WERI-Rb-1 (cell line): ENCODE results near the gene RAB20.

Source experiments
- DNase-seq: peaks from one replicate; pipeline ENCODE4 v3.0.0-alpha.2; 2020
- H3K27ac ChIP-seq: fragments of 250-450 bp; sonication (Bioruptor Pico); 2 replicates; pipeline ENCODE4 v1.5.1; 2020; ENCODE audit warnings: mild to moderate bottlenecking, moderate library complexity
- H3K27me3 ChIP-seq: fragments of 250-450 bp; sonication (Bioruptor Pico); 2 replicates; pipeline ENCODE4 v1.5.1; 2021; ENCODE audit warnings: mild to moderate bottlenecking, low read depth, moderate library complexity; ENCODE audit not compliant: insufficient read depth, severe bottlenecking
- H3K36me3 ChIP-seq: fragments of 250-450 bp; sonication (Bioruptor Pico); 2 replicates; pipeline ENCODE4 v1.5.1; 2020; ENCODE audit warnings: mild to moderate bottlenecking, moderate library complexity
- H3K4me3 ChIP-seq: 2 replicates; pipeline ENCODE4 v1.5.1; 2011; ENCODE audit warnings: low read depth, mild to moderate bottlenecking, control low read depth, low read length
- H3K9me3 ChIP-seq: fragments of 250-450 bp; sonication (Bioruptor Pico); 2 replicates; pipeline ENCODE4 v1.5.1; 2021; ENCODE audit warnings: mild to moderate bottlenecking, moderate library complexity; ENCODE audit not compliant: severe bottlenecking
- CTCF ChIP-seq: IDR thresholded peaks from 2 replicates; pipeline ENCODE4 v1.5.1; 2011; ENCODE audit warnings: low read depth, mild to moderate bottlenecking, control low read depth, inconsistent platforms, low read length

RAB20 gene

DNA sequence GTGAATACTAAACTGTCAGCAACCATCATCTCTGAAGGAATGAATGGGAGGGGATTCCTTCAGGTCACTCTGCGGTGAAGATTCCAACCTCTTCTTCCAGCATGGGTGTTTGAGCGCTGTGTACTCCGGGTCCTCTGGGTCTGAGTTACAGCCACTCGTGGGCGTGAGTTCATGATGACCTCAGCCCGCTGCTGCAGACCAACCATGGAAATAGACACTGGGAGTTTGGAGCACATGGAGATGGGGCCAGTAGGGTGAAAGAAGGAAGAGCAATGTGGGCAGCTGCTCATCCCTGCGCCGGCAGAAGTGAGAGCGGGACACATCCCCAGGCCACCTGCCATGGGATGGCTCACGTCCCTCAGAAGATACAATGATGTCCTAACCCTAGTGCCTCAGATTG lies 16.8 kb upstream of the RAB20 start:
- Histone ChIP-seq H3K27ac (no peak overlapping the region), H3K36me3 (no peaks in the 10 kb centered on the region), H3K27me3 (peaks cover 2% of the 10 kb centered on the region), H3K9me3 (no peaks in the 10 kb centered on the region), H3K4me3 (no peak overlapping the region)
- no peak for TF ChIP-seq CTCF
- no peak for DNase-seq

- no peak for DNase-seq
Observed at GRCh38 chr13:110576736-110577476, 15.4 kb upstream of the RAB20 start.

DNA sequence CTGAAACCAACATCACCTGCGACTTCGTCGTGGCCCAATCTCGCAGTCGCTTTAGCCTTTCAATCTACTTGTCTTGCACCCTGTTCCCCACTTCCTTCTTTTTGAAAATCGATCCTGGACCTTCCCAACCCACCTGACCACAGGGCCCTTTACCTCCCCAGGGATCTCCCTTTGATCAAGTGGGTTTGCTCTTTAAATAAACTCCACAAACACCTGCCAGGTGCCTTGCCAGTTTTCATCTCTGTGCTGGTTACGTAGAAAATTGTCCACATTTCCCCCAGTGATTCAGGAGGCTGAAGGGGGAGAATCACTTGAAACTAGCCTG lies 14.5 kb upstream of the RAB20 start:
- DNase-seq: no peak
- Histone ChIP-seq H3K4me3 (no peak overlapping the region), H3K36me3 (no peaks in the 10 kb centered on the region), H3K9me3 (no peaks in the 10 kb centered on the region), H3K27me3 (peaks cover 9% of the 10 kb centered on the region), H3K27ac (no peak overlapping the region)
- TF ChIP-seq CTCF: no peak

More at GRCh38 chr13:110576736-110577476, 15.4 kb upstream of the RAB20 start:
- Histone ChIP-seq H3K4me3 (no peak overlapping the region), H3K36me3 (no peaks in the 10 kb centered on the region), H3K9me3 (no peaks in the 10 kb centered on the region), H3K27ac (no peak overlapping the region), H3K27me3 (peaks cover 3% of the 10 kb centered on the region)
- no peak for TF ChIP-seq CTCF

- Histone ChIP-seq H3K27ac (no peak overlapping the region), H3K27me3 (peaks cover 10% of the 10 kb centered on the region), H3K4me3 (no peak overlapping the region), H3K9me3 (no peaks in the 10 kb centered on the region), H3K36me3 (no peaks in the 10 kb centered on the region)
- peak; percentile 61 for DNase-seq
- peak; percentile 63 for TF ChIP-seq CTCF
Observed at GRCh38 chr13:110575322-110576069, 14.0 kb upstream of the RAB20 start.

DNA sequence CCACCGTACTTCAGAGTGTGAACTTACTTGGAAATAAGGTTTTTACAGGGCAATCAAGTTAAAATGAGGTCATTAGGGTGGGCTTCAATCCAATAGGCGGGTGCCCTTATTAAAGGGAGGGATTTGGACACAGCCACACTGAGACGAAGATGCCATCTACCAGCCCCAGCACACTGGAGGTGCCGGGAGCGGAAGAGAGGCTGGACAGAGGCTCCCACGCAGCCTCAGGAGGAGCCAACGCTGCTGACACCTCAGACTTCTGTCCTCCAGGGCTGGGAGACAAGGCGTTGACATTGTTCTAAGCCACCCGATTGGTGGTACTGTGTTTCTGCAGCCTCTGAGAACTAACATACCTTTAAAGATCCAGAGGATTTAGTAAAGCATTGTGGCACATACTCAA lies 12.6 kb upstream of the RAB20 start:
- Histone ChIP-seq H3K36me3 (no peaks in the 10 kb centered on the region), H3K27ac (no peak overlapping the region), H3K4me3 (no peak overlapping the region), H3K9me3 (no peaks in the 10 kb centered on the region), H3K27me3 (peaks cover 10% of the 10 kb centered on the region)
- TF ChIP-seq CTCF: no peak
- DNase-seq: no peak

DNA sequence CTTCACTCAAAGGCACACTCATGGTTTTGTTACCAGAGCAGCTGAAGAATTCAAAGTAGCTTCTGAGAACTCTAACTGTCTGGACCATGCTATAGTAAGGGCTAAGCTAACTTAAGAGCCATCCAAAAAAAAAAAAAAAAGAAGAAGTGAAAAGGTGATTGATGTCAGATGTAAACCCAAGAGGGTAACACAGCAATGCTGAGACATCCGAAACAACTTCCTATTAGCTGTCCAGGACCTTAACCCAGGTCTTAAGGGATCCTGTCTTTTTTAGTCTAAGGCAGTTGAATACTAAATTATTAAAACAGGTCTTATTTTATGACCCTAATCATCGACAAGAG lies 11.2 kb upstream of the RAB20 start:
- no peak for TF ChIP-seq CTCF
- Histone ChIP-seq H3K9me3 (no peaks in the 10 kb centered on the region), H3K27me3 (peaks cover 10% of the 10 kb centered on the region), H3K36me3 (no peaks in the 10 kb centered on the region), H3K4me3 (no peak overlapping the region), H3K27ac (no peak overlapping the region)
- no peak for DNase-seq
